HepG2 (cell line): ENCODE data around the gene ANKS3. TPM values are rescaled to one million over a fixed set of nuclear protein-coding genes. Genes with fewer than 3 reads are reported as not detected.

Source experiments
- CBX1 ChIP-seq: IDR thresholded peaks from one replicate; pipeline ENCODE4 v1.6.1; 2016; ENCODE audit warnings: antibody characterized with exemption, low read depth
- GTF3A ChIP-seq: sonication (generic); formaldehyde crosslinking; conservative IDR thresholded peaks from 2 replicates; pipeline ENCODE4 v1.4.0; 2020; ENCODE audit warnings: mild to moderate bottlenecking, missing genetic modification reagents
- HMGXB4 ChIP-seq, 2 experiments: sonication (generic) in 1 of 2; formaldehyde crosslinking in 1 of 2; IDR thresholded peaks; 2 replicates each; pipeline versions ENCODE4 v1.4.0 to v1.6.1; 2018 to 2020; ENCODE audit warnings: missing genetic modification reagents in 2 of 2, borderline replicate concordance in 1 of 2, low read depth in 1 of 2, mild to moderate bottlenecking in 1 of 2, missing biosample characterization in 1 of 2
- JDP2 ChIP-seq: sonication (generic); formaldehyde crosslinking; IDR thresholded peaks from 2 replicates; pipeline ENCODE4 v1.8.1; 2022; ENCODE audit warnings: missing genetic modification reagents, borderline replicate concordance
- KDM4B ChIP-seq: sonication (generic); formaldehyde crosslinking; IDR thresholded peaks from 2 replicates; pipeline ENCODE4 v1.4.0; 2020; ENCODE audit warnings: missing genetic modification reagents
- KLF15 ChIP-seq: sonication (generic); formaldehyde crosslinking; IDR thresholded peaks from 2 replicates; pipeline ENCODE4 v1.8.1; 2023; ENCODE audit warnings: borderline replicate concordance, mild to moderate bottlenecking, inconsistent platforms, missing genetic modification reagents, mixed read lengths
- MBNL3 ChIP-seq: fragments of 250-450 bp; sonication (Bioruptor Pico); conservative IDR thresholded peaks from 2 replicates; pipeline ENCODE4 v1.8.0; 2022; ENCODE audit warnings: mild to moderate bottlenecking, inconsistent platforms
- MIER3 ChIP-seq: IDR thresholded peaks from 2 replicates; pipeline ENCODE4 v1.6.1; 2016; ENCODE audit warnings: missing compliant biosample characterization, borderline replicate concordance
- MZF1 ChIP-seq: sonication (generic); formaldehyde crosslinking; IDR thresholded peaks from 2 replicates; pipeline ENCODE4 v1.8.1; 2023; ENCODE audit warnings: mild to moderate bottlenecking, missing genetic modification reagents, borderline replicate concordance
- NCOA5 ChIP-seq: sonication (generic); formaldehyde crosslinking; IDR thresholded peaks from 2 replicates; pipeline ENCODE4 v1.4.0; 2020; ENCODE audit warnings: missing genetic modification reagents
- XBP1 ChIP-seq: sonication (generic); formaldehyde crosslinking; IDR thresholded peaks from 2 replicates; pipeline ENCODE4 v1.5.0; 2020; ENCODE audit warnings: missing genetic modification reagents
- ZBTB10 ChIP-seq: sonication (generic); formaldehyde crosslinking; IDR thresholded peaks from 2 replicates; pipeline ENCODE4 v1.4.0; 2020; ENCODE audit warnings: missing genetic modification reagents, borderline replicate concordance
- ZC3H13 ChIP-seq: sonication (generic); formaldehyde crosslinking; IDR thresholded peaks from 2 replicates; pipeline ENCODE4 v1.8.1; 2023; ENCODE audit warnings: mild to moderate bottlenecking, missing genetic modification reagents, moderate library complexity
- ZEB1 ChIP-seq: IDR thresholded peaks from 2 replicates; pipeline ENCODE4 v1.6.1; 2012; ENCODE audit warnings: mild to moderate bottlenecking, low read depth, inconsistent platforms; ENCODE audit not compliant: insufficient replicate concordance
- ZNF136 ChIP-seq: sonication (generic); formaldehyde crosslinking; IDR thresholded peaks from 2 replicates; pipeline ENCODE4 v1.8.1; 2022; ENCODE audit warnings: low read depth, mild to moderate bottlenecking, moderate library complexity, missing genetic modification reagents
- ZNF230 ChIP-seq: sonication (generic); formaldehyde crosslinking; IDR thresholded peaks from 2 replicates; pipeline ENCODE4 v1.4.0; 2020; ENCODE audit warnings: mild to moderate bottlenecking, missing genetic modification reagents
- ZNF264 ChIP-seq: sonication (generic); formaldehyde crosslinking; IDR thresholded peaks from 2 replicates; pipeline ENCODE4 v1.4.0; 2020; ENCODE audit warnings: missing genetic modification reagents
- ZNF484 ChIP-seq: sonication (generic); formaldehyde crosslinking; IDR thresholded peaks from 2 replicates; pipeline ENCODE4 v1.5.1; 2020; ENCODE audit warnings: mild to moderate bottlenecking, low read depth, missing genetic modification reagents, borderline replicate concordance
- ZNF543 ChIP-seq: sonication (generic); formaldehyde crosslinking; IDR thresholded peaks from 2 replicates; pipeline ENCODE4 v1.4.0; 2020; ENCODE audit warnings: mild to moderate bottlenecking, missing genetic modification reagents
- ZNF572 ChIP-seq: sonication (generic); formaldehyde crosslinking; IDR thresholded peaks from 2 replicates; pipeline ENCODE4 v1.5.1; 2020; ENCODE audit warnings: mild to moderate bottlenecking, missing genetic modification reagents
- ZNF580 ChIP-seq: IDR thresholded peaks from 2 replicates; pipeline ENCODE4 v1.6.1; 2016; ENCODE audit warnings: low read depth, borderline replicate concordance
- ZNF639 ChIP-seq: conservative IDR thresholded peaks from 2 replicates; pipeline ENCODE4 v1.6.1; 2018; ENCODE audit warnings: missing genetic modification reagents
- ZNF780A ChIP-seq: sonication (generic); formaldehyde crosslinking; IDR thresholded peaks from 2 replicates; pipeline ENCODE4 v1.8.0; 2022; ENCODE audit warnings: mild to moderate bottlenecking, missing genetic modification reagents, moderate library complexity
- polyA plus RNA-seq, 8 experiments: library from polyadenylated mRNA; depleted of rRNA in 3 of 8; stranded (reverse) in 7 of 8; unstranded in 1 of 8; fragments of >200 nt; fragmentation: Illumina TruSeq in 4 of 8; extraction: Trizol in 4 of 8; gene quantifications; 2 replicates each; pipeline versions ENCODE4 v1.2.1 to v1.2.3, GENCODE V29; 2011 to 2016; ENCODE audit warnings: low read depth in 4 of 8, missing spikeins in 1 of 8, mixed read lengths in 1 of 8; ENCODE audit not compliant: insufficient read depth in 1 of 8
- total RNA-seq, 5 experiments: library from RNA; depleted of rRNA; stranded (reverse); fragments of >200 nt; fragmentation: Illumina TruSeq; extraction: Trizol; gene quantifications; 2 replicates each; pipeline ENCODE4 v1.2.3, GENCODE V29; 2016; ENCODE audit warnings: low read depth in 1 of 5

Gene ANKS3
- total and polyA plus RNA-seq, 2 of the 13 experiments (the other 11 are each of a cell fraction or from before 2014, with no cell fraction given) = 11.4 to 15.9 TPM

GRCh38 chr16:4663777-4664465, 70.2 kb downstream of the ANKS3 start (continued):
- peak; percentile 38; the same call in 1 of the 2 replicates for TF ChIP-seq ZBTB10 (CRISPR knock-in tag)
- TF ChIP-seq ZNF230 (CRISPR knock-in tag) = peak; percentile 72
- peak; percentile 83 for TF ChIP-seq CBX1
- TF ChIP-seq MBNL3 (CRISPR knock-in tag) = no peak
- TF ChIP-seq MZF1 = peak; percentile 96; the same call in 1 of the 2 replicates
- peak; percentile 74 for TF ChIP-seq ZEB1
- TF ChIP-seq XBP1 = no peak; the same call in 1 of the 2 replicates
- TF ChIP-seq ZNF264 (CRISPR knock-in tag) = peak; percentile 91
- no peak for TF ChIP-seq ZNF780A (CRISPR knock-in tag)
- TF ChIP-seq HMGXB4 (CRISPR knock-in tag; IDR thresholded peaks at IDR 0.05; ENCODE audit: borderline replicate concordance in 1 of 2, low read depth in 1 of 2) = peak in 1 of 2 experiments; percentile 83; a peak in 3 of 4 replicates
- TF ChIP-seq ZNF639 (CRISPR knock-in tag) = peak; percentile 83; the same call in 1 of the 2 replicates
- TF ChIP-seq ZNF543 (CRISPR knock-in tag) = peak; percentile 94; the same call in 1 of the 2 replicates
- no peak for TF ChIP-seq KLF15 (CRISPR knock-in tag)
- peak; percentile 86; the same call in 1 of the 2 replicates for TF ChIP-seq MIER3 (CRISPR knock-in tag)
- 0 out of 2 replicates have a peak, but pooled peaks have one; percentile 50 for TF ChIP-seq ZNF484
- TF ChIP-seq ZC3H13 (CRISPR knock-in tag) = 0 out of 2 replicates have a peak, but pooled peaks have one; percentile 56
- peak; percentile 91 for TF ChIP-seq ZNF136 (CRISPR knock-in tag)
- TF ChIP-seq ZNF580 (CRISPR knock-in tag) = peak; percentile 88
- TF ChIP-seq ZNF572 (CRISPR knock-in tag) = 0 out of 2 replicates have a peak, but pooled peaks have one; percentile 86
- no peak for TF ChIP-seq NCOA5 (CRISPR knock-in tag)
- no peak for TF ChIP-seq GTF3A (CRISPR knock-in tag)
- TF ChIP-seq JDP2 (CRISPR knock-in tag) = no peak
- TF ChIP-seq KDM4B (CRISPR knock-in tag) = peak; percentile 65; the same call in 1 of the 2 replicates
